ENCODE measurements around the gene PIGU. TPM values are rescaled to one million over a fixed set of nuclear protein-coding genes. Genes with fewer than 3 reads are reported as not detected.

The PIGU gene
- total and polyA plus RNA-seq, 2 of the 13 experiments (the other 11 are each of a cell fraction or from before 2014, with no cell fraction given) = 45.5 to 231 TPM

- TF ChIP-seq HMGXB4 (CRISPR knock-in tag; IDR thresholded peaks at IDR 0.05; ENCODE audit: borderline replicate concordance in 1 of 2, low read depth in 1 of 2) = peak in 1 of 2 experiments; percentile 26; a peak in 1 of 4 replicates
- no peak for TF ChIP-seq NFAT5 (CRISPR knock-in tag; IDR thresholded peaks at IDR 0.05)
- TF ChIP-seq ZNF101 (CRISPR knock-in tag; IDR thresholded peaks at IDR 0.05; ENCODE audit: borderline replicate concordance, low read depth) = no peak
- no peak for TF ChIP-seq MLLT10 (CRISPR knock-in tag; IDR thresholded peaks at IDR 0.05)
- TF ChIP-seq CHD2 (IDR thresholded peaks at IDR 0.05; ENCODE audit: low read depth, low read length) = no peak
- no peak; the same call in 1 of the 2 replicates for TF ChIP-seq POGK (CRISPR knock-in tag; conservative IDR thresholded peaks at IDR 0.05)
- no peak for TF ChIP-seq KLF6 (CRISPR knock-in tag; IDR thresholded peaks at IDR 0.05)
- no peak for TF ChIP-seq DBP (CRISPR knock-in tag; IDR thresholded peaks at IDR 0.05; ENCODE audit: not compliant biosample characterization)
- TF ChIP-seq ARNT (IDR thresholded peaks at IDR 0.05) = no peak
- TF ChIP-seq NFRKB (IDR thresholded peaks at IDR 0.05) = no peak
- TF ChIP-seq ZNF740 (CRISPR knock-in tag; IDR thresholded peaks at IDR 0.05) = no peak
- no peak for TF ChIP-seq NR0B2 (CRISPR knock-in tag; IDR thresholded peaks at IDR 0.05)
- peak; percentile 87; the same call in 1 of the 2 replicates for TF ChIP-seq CENPT (CRISPR knock-in tag; IDR thresholded peaks at IDR 0.05; ENCODE audit: low read depth)
- TF ChIP-seq SKIL (CRISPR knock-in tag; IDR thresholded peaks at IDR 0.05; ENCODE audit: borderline replicate concordance) = no peak
Measured at GRCh38 chr20:34712525-34713192, 35.8 kb upstream of the PIGU start (continued).
